WI38 (cell line): ENCODE measurements around the gene SLC24A5.

ENCODE experiments used
- H3K4me3 ChIP-seq: 2 replicates; pipeline ENCODE4 v1.5.1; 2011; ENCODE audit warnings: low read depth, mild to moderate bottlenecking, control low read depth, low read length
- CTCF ChIP-seq: IDR thresholded peaks from 2 replicates; pipeline ENCODE4 v1.5.1; 2012; ENCODE audit warnings: low read depth, mild to moderate bottlenecking, control low read depth, low read length

SLC24A5 gene

GRCh38 chr15:48132874-48133273 is 12.1 kb downstream of the SLC24A5 start:
- no peak for TF ChIP-seq CTCF

GRCh38 chr15:48143856-48144255 is 23.1 kb downstream of the SLC24A5 start:
- TF ChIP-seq CTCF, result no peak
- H3K4me3 ChIP-seq, result no peak overlapping the region; the same call in 1 of the 2 replicates

More at GRCh38 chr15:48132874-48133273, 12.1 kb downstream of the SLC24A5 start:
- H3K4me3 ChIP-seq, result no peak overlapping the region

- no peak for TF ChIP-seq CTCF
- peak overlapping the region; percentile 35 for H3K4me3 ChIP-seq
Observed at GRCh38 chr15:48144889-48145288, 24.1 kb downstream of the SLC24A5 start.

GRCh38 chr15:48145923-48146322 is 25.1 kb downstream of the SLC24A5 start:
- no peak overlapping the region for H3K4me3 ChIP-seq
- TF ChIP-seq CTCF, result no peak

GRCh38 chr15:48147358-48147757 is 26.6 kb downstream of the SLC24A5 start:
- no peak overlapping the region for H3K4me3 ChIP-seq
- TF ChIP-seq CTCF, result no peak

GRCh38 chr15:48149858-48150257 is 29.1 kb downstream of the SLC24A5 start:
- TF ChIP-seq CTCF, result no peak
- H3K4me3 ChIP-seq, result no peak overlapping the region

GRCh38 chr15:48153526-48153925 is 32.7 kb downstream of the SLC24A5 start:
- no peak overlapping the region for H3K4me3 ChIP-seq
- no peak for TF ChIP-seq CTCF
